Measurements from ENCODE around the gene RTF1. TPM values are rescaled to one million over a fixed set of nuclear protein-coding genes. Genes with fewer than 3 reads are reported as not detected.

Gene RTF1
- polyA plus RNA-seq, 3 donors = 62.8 to 73.0 (median 66.3) TPM

DNA sequence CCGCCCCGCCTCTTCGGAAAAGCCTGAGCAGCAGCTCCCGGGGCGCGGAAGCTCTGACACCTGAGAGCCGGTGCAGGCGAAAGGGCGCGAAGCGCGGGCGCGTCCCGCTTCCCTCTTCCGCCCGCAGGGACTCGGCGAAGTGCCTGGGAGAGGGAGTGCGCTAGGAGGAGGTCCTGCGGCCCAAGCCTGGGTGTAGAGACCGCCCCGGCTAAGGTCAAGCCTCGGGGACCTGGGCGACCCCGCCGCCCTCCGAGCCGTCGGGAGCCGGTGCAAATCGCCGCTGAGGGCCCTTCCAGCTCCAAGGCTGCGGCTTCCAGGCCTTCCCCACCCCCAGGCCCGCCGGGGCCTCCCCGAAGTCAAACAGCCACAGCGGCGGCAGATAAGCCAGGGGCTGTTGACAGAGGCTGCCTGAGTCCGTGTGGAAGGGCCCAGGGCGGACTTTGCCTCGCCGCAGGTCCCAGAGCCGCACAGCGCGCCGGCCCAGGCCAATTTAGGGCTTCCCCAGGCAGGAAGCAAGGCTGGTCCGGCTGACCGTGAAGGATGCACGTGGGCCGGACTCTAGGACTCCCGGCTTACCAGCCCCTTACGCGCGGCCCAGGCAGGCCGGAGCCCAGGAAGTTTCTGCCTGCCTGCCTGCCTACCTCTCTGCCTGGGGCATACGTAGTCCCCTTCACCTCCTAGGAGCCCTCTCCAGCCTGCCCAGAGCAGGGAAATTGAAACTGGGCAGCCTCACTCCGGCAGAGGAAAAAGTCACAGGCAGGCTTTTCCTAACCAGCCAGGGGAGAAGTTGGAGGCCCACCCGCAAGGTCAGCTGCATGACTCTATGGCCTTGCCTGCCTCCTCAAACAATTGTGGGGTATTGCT lies 79.1 kb downstream of the RTF1 start:
- DNase-seq (ENCODE audit: extremely low read depth in 1 of 11, low read depth in 9 of 11, low spot score in 4 of 11) = no peak

DNA sequence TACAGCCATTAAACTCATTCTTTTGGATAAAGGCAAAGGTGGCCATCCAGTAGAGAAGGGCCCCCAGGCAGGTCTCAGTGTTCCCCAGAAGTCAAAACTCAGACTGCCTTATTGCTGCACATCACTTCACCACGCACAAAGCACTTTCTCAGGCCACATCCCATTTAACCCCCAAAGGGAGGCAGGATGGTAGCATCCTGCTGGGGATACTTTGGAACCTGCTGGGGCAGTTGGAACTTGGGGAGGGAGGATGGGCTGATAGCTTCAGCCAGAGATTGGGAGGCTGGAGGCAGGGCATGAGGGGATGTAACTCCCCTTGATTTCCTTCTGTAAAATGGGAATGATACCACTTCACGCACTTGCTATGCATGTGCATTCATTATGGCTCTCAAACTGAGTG lies 81.8 kb downstream of the RTF1 start:
- DNase-seq (ENCODE audit: extremely low read depth in 1 of 11, low read depth in 9 of 11, low spot score in 4 of 11) = no peak

DNA sequence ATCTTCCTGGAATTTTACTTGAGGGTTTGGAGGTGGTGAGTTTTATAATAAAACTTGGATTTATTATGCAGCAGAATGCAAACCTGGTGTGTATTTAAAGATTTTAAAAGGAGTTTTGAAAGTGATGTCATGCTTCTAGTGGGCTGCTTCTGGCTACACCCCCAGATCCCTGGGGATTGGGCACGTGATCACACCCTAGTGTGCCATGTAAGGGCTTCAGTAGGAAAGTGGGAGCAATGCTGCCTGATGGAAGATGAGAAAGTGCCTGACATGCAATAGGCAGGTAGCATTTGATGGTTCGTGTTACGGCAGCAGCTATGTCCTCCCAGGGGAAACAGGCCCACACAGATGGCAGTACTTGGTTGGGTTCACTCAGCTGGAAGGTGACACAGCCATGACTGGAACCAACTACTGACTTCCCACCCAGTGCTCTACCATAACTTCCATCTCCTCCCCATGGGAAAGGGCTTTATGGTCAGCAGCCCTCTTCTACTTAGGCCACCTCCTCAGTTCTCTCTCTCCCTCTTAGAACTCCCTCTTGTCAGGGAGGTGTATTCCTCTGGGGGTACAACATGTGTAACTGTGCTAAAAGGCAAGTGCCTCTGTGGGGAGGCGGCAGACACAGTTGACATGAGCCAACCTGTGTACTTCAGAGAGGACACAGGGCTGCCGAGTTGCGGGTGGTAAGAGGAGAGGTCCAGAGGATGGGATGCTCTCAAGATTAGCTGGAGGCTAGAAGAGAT lies 82.4 kb downstream of the RTF1 start:
- DNase-seq (ENCODE audit: extremely low read depth in 1 of 11, low read depth in 9 of 11, low spot score in 4 of 11) = no peak

DNA sequence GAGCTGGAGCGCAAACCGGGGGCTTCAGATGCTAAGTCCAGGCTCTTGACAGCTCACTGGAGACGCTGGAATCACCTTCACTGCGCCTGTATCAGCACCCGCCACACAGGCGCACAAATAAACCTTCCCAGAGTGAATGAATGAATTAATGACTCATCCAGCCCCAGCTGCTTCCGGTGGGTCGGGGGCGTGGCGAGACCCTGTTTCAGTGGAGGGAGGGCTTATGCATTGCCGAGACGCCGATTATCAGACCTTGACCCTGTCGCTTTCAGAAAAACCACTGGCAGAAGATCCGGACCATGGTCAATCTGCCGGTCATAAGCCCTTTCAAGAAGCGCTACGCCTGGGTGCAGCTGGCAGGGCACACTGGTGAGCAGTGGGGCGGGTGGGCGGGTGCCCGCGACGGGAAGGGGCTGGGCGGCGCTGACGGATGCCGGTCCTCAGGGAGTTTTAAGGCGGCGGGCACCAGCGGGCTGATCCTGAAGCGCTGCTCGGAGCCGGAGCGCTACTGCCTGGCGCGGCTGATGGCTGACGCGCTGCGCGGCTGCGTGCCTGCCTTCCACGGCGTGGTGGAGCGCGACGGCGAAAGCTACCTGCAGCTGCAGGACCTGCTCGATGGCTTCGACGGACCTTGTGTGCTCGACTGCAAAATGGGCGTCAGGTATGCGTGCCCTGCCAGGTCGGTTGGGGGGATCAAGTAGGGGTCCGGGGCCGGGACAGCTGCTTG lies 84.5 kb downstream of the RTF1 start:
- no peak for DNase-seq (ENCODE audit: extremely low read depth in 1 of 11, low read depth in 9 of 11, low spot score in 4 of 11)

DNA sequence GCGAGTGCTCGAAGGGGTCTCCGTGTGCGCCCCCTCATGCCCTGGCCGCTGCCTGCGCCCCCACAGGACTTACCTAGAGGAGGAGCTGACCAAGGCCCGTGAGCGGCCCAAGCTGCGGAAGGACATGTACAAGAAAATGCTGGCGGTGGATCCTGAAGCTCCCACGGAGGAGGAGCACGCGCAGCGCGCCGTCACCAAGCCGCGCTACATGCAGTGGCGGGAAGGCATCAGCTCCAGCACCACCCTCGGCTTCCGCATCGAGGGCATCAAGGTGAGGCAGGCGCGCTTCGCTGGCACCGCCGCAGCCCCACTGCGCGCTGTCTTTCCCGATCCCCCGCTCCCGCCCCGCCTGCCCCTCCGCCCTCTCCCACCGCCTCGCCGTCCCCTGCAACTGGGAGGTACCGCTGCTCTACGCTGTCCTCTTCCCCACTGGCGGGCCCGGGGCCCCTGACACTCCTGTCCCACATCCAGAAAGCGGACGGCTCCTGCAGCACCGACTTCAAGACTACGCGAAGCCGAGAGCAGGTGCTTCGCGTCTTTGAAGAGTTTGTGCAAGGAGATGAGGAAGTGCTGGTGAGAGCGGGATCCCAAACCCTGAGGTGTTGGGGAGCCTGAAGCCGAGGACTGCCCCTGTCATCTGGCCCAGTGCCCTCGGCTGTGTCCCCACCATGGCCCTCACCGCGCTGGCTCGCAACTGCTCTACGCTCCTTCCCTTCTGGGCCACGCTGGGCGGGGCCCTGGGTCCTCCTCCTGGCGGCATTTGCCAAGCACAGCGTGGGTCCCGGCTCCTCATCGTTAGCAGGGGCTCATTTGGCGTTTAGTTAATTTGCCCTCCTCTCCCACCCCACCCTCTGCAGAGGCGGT lies 85.3 kb downstream of the RTF1 start:
- no peak for DNase-seq (ENCODE audit: extremely low read depth in 1 of 11, low read depth in 9 of 11, low spot score in 4 of 11)

DNA sequence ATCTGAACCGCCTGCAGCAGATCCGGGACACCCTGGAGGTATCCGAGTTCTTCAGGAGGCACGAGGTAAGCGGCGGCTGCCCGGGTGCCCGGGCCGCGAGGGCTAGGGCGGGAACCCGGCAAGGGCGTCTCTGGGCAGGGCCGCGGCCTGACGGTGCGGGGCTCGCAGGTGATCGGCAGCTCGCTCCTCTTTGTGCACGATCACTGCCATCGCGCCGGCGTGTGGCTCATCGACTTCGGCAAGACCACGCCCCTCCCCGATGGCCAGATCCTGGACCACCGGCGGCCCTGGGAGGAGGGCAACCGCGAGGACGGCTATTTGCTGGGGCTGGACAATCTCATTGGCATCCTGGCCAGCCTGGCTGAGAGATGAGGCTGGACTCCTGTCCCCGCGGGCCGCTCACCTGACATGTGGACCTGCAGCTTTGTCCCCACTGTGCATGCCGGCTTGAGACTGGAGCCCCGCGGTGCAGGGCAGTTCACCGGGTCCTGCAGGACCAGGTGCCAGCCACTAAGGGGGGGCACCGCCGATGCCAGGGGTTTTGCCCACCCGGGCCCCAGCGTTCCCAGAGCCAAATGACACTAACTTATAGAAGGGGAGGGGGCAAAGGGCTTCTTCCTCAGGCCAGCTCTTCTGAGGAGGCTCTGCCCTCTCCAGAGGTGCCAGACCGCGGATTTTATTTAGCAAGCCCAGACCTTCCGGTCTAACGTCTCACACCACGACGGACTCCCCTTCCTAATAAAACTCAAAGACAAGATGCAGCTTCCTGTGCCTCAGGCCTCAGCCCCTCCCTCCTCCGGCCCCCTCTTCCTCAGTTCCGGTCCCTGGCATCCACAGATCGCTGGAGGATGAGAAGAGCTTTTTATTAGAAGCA lies 86.1 kb downstream of the RTF1 start:
- DNase-seq (ENCODE audit: extremely low read depth in 1 of 11, low read depth in 9 of 11, low spot score in 4 of 11) = no peak

DNA sequence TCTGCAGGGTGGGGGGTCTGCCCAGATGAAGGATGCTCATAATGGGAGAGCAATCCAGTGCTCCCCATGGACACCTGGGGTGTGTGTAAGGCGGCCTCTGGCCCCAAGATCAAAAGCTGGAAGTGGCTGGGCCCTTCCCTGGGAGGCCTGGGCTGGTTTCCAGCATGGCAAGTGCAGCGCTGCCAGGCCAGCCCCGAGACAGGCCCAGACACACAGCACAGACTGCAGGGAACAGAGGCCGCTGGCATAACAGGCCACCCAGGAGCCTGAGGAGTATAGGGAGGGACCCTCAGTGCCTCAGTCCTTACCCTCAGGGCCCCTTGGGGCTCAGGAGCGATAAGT lies 86.7 kb downstream of the RTF1 start:
- no peak for DNase-seq (ENCODE audit: extremely low read depth in 1 of 11, low read depth in 9 of 11, low spot score in 4 of 11)

DNA sequence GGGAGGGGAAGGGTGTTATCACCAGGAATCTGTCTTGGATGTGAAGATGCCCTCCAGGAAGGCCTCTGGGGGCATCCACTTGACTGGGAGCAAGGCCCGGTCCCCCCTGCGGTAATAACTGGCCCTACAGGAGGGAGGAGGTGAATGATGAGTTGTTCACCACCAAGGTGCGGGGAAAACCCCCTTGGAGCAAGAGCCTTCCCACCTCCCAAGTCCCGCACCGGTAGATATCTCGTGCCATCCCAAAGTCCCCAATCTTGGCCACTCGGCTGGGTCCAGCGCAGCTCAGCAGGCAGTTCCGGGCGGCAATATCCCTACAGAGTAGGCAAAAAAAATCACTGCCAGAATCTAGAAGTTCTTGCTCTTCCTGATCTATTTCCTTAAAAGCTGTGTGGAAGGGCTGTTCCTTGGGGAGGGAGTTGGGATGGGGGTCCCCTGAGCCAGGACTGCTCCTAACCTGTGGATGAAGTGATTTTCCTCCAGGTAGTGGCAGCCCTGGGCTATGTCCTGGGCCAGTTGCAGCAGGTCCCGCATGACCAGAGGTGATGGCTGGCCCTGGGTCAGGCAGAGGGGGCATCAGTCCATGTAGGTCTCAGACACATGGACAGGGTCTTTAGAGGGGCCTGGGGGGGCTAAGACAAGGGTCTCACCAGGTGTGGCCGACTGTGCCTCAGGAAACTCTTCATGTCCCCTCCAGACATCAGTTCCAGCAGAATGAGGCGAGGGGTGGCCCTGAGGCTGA lies 88.0 kb downstream of the RTF1 start:
- DNase-seq (ENCODE audit: extremely low read depth in 1 of 11, low read depth in 9 of 11, low spot score in 4 of 11) = no peak

DNA sequence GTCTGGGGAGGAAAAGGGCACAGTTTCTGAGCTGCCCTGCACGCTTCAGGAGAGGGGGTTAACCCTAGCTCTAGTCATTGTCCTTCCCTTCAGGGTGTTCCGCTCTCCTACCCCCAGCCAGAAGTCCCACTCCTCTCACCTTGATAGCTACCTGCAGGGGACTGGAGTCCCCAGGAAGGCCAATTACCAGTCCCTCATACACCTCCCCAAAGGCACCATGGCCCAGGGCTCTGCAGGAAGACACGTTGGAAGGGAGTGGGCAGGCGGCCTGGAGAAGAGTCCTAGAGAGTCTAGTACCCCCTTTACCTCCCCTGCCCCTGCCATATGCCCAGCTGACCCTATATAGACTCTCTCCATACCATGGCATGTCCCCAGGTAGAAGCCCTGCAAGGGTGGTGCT lies 88.9 kb downstream of the RTF1 start:
- DNase-seq (ENCODE audit: extremely low read depth in 1 of 11, low read depth in 9 of 11, low spot score in 4 of 11) = no peak

DNA sequence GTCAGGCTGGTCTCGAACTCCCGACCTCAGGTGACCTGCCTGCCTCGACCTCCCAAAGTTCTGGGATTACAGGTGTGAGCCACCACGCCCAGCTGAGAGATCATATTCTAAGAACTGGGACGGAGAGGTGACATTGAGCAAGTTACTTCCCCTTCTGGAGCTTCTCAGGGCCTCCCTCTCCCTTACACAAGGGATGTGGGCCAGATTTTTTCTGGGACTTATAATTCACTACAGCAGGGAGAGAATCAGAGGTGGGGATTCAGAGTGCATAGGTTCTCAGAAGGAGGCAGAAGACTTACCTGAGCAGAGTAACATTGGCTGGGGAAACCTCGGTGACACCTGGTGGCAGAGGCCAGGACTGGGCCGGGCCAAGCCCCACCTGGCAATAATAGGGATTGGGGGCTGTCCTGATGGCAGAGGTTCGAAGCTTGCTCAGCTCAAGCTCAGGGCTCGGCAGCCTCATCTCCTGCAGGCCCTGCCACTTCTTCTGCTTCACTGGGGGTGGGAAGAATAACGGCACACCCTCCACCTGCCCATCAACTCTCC lies 90.0 kb downstream of the RTF1 start:
- no peak for DNase-seq (ENCODE audit: extremely low read depth in 1 of 11, low read depth in 9 of 11, low spot score in 4 of 11)

DNA sequence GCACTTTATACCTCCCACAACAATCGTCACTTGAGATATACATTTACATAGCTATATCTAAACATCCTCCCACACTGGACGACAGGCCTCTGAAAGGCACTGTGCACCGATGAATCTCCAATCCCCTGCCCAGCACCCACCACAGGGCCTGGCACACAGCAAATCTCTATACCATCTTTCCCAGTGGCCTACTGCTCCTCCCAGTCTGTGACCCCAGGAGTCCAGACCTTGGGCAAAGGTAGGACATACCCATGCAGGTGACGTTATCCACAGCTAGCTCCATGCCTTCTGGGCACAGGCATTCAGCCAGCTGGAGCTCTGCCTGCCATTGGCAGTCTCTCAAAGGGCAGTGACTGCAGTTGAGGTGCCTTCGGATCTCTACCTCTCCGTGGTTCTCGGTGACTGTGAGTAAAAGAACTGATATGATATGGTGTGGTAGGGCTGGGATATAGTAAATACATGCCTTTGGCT lies 91.0 kb downstream of the RTF1 start:
- DNase-seq (ENCODE audit: extremely low read depth in 1 of 11, low read depth in 9 of 11, low spot score in 4 of 11) = no peak

DNA sequence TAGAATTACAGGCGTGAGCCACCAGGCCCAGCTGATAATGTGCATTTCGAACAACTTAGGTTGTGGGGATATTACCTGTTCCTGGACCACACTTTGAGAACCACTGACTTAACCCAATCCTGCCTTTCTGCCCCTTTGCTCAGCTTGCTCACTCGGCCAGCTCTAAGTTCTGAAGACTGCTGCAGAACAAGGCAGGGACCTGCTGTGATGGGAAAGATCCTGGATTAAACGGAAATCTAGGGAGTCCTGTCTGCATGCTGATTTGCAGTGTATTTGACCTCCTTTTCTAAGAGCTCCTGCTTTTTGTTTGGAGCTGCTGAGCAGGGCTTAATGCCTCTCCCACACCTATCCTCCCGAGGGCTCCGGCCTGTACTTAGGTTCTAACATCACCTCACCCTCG lies 93.8 kb downstream of the RTF1 start:
- no peak for DNase-seq (ENCODE audit: extremely low read depth in 1 of 11, low read depth in 9 of 11, low spot score in 4 of 11)

DNA sequence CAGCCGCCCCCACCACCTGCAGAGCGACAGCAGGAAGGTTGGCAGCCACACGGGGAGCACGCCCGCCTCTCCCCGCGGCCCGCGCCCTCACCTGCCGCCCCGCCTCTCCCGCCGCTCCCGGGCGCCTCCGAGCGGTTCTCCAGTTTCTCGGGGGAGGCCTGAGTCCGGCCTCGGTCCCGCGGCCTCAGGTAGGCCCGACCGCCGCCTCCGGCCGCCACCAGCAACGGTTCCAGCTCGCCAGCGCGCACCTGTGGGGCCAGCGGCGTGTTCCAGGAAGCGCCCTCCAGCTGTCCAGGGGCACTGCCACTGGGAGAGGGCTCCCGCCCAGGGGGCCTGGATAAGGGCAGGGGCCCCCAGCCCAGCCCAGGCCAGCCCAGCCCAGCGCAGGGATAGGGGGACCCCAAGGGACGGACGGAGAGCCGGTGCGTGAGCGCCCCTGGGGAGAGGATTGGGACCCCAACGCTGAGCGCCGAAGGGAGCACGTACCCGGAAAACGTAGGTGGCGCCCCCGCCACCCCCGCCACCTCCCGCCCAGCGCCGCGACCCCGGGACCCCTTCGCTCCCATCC lies 94.5 kb downstream of the RTF1 start:
- DNase-seq (ENCODE audit: extremely low read depth in 1 of 11, low read depth in 9 of 11, low spot score in 4 of 11) = no peak

DNA sequence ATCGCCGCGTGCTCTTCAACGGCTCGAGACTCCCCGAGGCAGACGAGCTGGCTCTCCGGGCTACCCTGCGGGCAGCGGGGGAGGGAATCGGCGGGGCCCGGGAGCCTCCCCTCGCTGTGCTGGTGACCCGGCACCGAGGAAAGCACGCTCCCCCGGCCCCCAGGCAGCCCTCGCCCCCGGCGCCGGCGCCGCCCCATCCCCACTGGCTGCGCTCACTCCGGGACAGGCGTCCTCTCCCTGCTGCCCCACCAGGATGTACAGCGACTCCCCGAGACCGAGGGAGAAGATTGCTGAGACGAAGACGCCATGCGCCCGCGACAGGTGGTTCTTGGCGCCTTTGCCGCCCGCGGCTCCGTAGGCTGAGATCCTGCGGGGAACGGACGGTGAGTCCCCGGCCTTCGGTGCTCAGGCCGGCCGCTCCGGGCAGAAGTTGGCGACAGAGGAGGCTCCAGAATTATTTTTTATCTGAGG lies 95.0 kb downstream of the RTF1 start:
- DNase-seq (ENCODE audit: extremely low read depth in 1 of 11, low read depth in 9 of 11, low spot score in 4 of 11) = no peak

DNA sequence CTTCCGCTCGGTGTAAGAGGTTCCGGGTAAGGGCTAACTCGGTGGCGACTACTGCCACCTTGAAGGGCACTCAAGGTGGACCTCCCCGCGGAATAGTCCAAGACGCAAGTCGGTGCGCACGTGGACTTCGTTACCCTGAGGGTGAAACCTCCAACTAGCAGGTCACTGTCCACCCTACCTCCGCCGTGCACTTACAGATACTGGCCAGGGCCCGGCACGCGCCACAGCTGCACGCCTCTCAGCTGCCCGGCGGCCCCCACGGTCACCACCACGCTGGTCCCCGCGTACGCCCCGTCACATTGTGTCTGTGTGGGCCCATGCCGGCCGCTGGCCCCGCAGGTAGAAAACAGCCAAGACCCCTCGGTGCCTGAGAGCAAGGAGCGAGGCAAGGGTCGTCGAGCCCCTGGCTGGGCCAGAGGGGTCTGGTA lies 95.6 kb downstream of the RTF1 start:
- DNase-seq (ENCODE audit: extremely low read depth in 1 of 11, low read depth in 9 of 11, low spot score in 4 of 11) = no peak

DNA sequence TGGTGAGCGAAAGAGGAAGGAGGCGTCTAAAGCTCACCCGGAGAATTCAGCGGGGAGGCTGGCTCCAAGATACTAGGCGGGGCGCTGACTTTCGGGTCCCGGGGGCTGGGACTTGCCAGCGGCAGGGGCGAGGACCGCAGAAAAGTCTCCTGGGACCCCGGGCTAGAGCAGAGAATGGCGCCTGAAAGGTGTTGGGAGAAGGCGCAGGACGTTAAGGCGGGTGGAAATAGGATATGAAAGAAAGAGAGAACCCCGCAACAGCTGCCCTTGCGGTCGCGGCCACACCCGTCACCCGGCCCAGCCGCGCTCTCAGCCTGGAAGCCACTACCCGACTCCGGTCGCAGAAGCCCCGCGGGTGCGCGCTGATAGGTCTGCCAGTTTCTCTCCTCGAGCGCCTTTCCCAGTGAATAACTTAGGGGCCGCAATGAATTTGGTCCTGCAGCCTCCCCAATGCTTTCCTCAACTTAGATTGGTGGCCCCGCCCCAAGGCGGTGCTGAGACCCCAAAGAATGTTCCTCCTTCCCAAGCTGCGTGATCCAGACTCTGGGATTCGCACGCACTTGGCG lies 96.1 kb downstream of the RTF1 start:
- no peak for DNase-seq (ENCODE audit: extremely low read depth in 1 of 11, low read depth in 9 of 11, low spot score in 4 of 11)
